ENCODE measurements around the gene C2orf92.

C2orf92 gene

GRCh38 chr2:97714950-97715652 is 45.6 kb downstream of the C2orf92 start:
- DNase-seq: no peak

- DNase-seq: no peak
These were observed 46.6 kb downstream of the C2orf92 start for GRCh38 chr2:97715951-97716694.

GRCh38 chr2:97716695-97717612 is 47.4 kb downstream of the C2orf92 start:
- no peak for DNase-seq

- DNase-seq: no peak
These were observed 48.1 kb downstream of the C2orf92 start for GRCh38 chr2:97717613-97717995.

GRCh38 chr2:97718051-97718882 is 48.8 kb downstream of the C2orf92 start:
- DNase-seq: no peak

- DNase-seq: no peak
These were observed 49.4 kb downstream of the C2orf92 start for GRCh38 chr2:97718942-97719341.

GRCh38 chr2:97719362-97720155 is 50.0 kb downstream of the C2orf92 start:
- DNase-seq: no peak

- DNase-seq: no peak
These were observed 51.2 kb downstream of the C2orf92 start for GRCh38 chr2:97720746-97721145.

- DNase-seq: no peak
These were observed 52.7 kb downstream of the C2orf92 start for GRCh38 chr2:97722227-97722626.

- no peak for DNase-seq
These were observed 53.9 kb downstream of the C2orf92 start for GRCh38 chr2:97723156-97724072.

- no peak for DNase-seq
These were observed 54.5 kb downstream of the C2orf92 start for GRCh38 chr2:97724073-97724410.

- no peak for DNase-seq
These were observed 55.0 kb downstream of the C2orf92 start for GRCh38 chr2:97724501-97724900.

GRCh38 chr2:97724946-97725688 is 55.6 kb downstream of the C2orf92 start:
- no peak for DNase-seq

GRCh38 chr2:97726261-97727064 is 57.0 kb downstream of the C2orf92 start:
- DNase-seq: no peak

GRCh38 chr2:97727296-97727695 is 57.8 kb downstream of the C2orf92 start:
- no peak for DNase-seq

GRCh38 chr2:97728091-97728731 is 58.7 kb downstream of the C2orf92 start:
- no peak for DNase-seq

- no peak for DNase-seq
These were observed 60.7 kb downstream of the C2orf92 start for GRCh38 chr2:97730245-97730644.

- no peak for DNase-seq
These were observed 61.9 kb downstream of the C2orf92 start for GRCh38 chr2:97731274-97732020.

Data from NCI-H1417 treated with DMSO at 0.1 percent for 48 hours (cell line).